PC-9 (cell line): ENCODE data around the gene ZNF99. TPM values are rescaled to one million over a fixed set of nuclear protein-coding genes. Genes with fewer than 3 reads are reported as not detected.
"Not testable (repeated sequence)": the region's sequence is repeated elsewhere in the genome, so short reads cannot be mapped to it uniquely, and the experiment has no call there.

Experiments
- BruUV-seq: library from RNA; stranded (reverse); fragments of 400-500 nt; replicated peaks from 2 replicates; lab custom pipeline; 2021; lab: Mats Ljungman, UMichigan
- CTCF ChIA-PET: fragments of 300-600 bp; sonication (Branson Sonifier 250); formaldehyde crosslinking; loops from one replicate; lab custom pipeline; 2022; ENCODE audit warnings: antibody characterized with exemption; lab: Charles Lee
- POLR2A ChIA-PET: fragments of 300-600 bp; sonication (Branson Sonifier 250); formaldehyde crosslinking; loops from one replicate; lab custom pipeline; 2022; ENCODE audit warnings: antibody characterized with exemption; ENCODE audit not compliant: unreplicated experiment; lab: Charles Lee
- DNase-seq, 2 experiments: peaks; one replicate each; pipeline versions ENCODE4 v3.0.0 to v3.0.0-alpha.2; 2015 to 2022; ENCODE audit warnings: mixed read lengths in 1 of 2
- H2AFZ ChIP-seq: fragments of 200-600 bp; sonication (generic); 2 replicates; pipeline ENCODE4 v1.8.1; 2017; ENCODE audit warnings: antibody characterized with exemption
- H3F3A ChIP-seq: fragments of 200-600 bp; sonication (generic); 2 replicates; pipeline ENCODE4 v1.8.1; 2017; ENCODE audit warnings: antibody characterized with exemption, mild to moderate bottlenecking, low read depth; ENCODE audit not compliant: insufficient read depth
- H3K27ac ChIP-seq: fragments of 200-600 bp; sonication (generic); 2 replicates; pipeline ENCODE4 v1.6.1; 2016; ENCODE audit warnings: mixed run types
- H3K27me3 ChIP-seq: fragments of 200-600 bp; sonication (generic); 2 replicates; pipeline ENCODE4 v1.6.1; 2016; ENCODE audit warnings: low read depth, mixed run types; ENCODE audit not compliant: insufficient read depth
- H3K36me3 ChIP-seq: fragments of 200-600 bp; sonication (generic); 2 replicates; pipeline ENCODE4 v1.6.1; 2016; ENCODE audit warnings: low read depth, mixed run types
- H3K4me1 ChIP-seq: fragments of 200-600 bp; sonication (generic); replicated peaks from 2 replicates; pipeline ENCODE4 v1.6.1; 2016; ENCODE audit warnings: mixed run types; ENCODE audit not compliant: insufficient read depth
- H3K4me2 ChIP-seq: fragments of 200-600 bp; sonication (generic); 2 replicates; pipeline ENCODE4 v1.6.1; 2017; ENCODE audit warnings: mixed run types
- H3K4me3 ChIP-seq: fragments of 200-600 bp; sonication (generic); 2 replicates; pipeline ENCODE4 v1.6.1; 2016; ENCODE audit warnings: mixed run types
- H3K79me2 ChIP-seq: fragments of 200-600 bp; sonication (generic); 2 replicates; pipeline ENCODE4 v1.6.1; 2017; ENCODE audit warnings: low read depth, mixed run types
- H3K9me2 ChIP-seq: fragments of 200-600 bp; sonication (generic); 2 replicates; pipeline ENCODE4 v1.8.1; 2017; ENCODE audit warnings: mild to moderate bottlenecking; ENCODE audit not compliant: insufficient read depth
- H3K9me3 ChIP-seq: fragments of 200-600 bp; sonication (generic); 2 replicates; pipeline ENCODE4 v1.8.1; 2016; ENCODE audit warnings: low read depth; ENCODE audit not compliant: insufficient read depth
- H4K20me1 ChIP-seq: fragments of 200-600 bp; sonication (generic); 2 replicates; pipeline ENCODE4 v1.8.1; 2017; ENCODE audit not compliant: insufficient read depth
- EZH2 ChIP-seq: fragments of 200-600 bp; sonication (generic); IDR thresholded peaks from 2 replicates; pipeline ENCODE4 v1.8.0; 2017; ENCODE audit warnings: antibody characterized with exemption, low read depth
- intact Hi-C: fragments of 100-400 bp; cut with micrococcal nuclease; formaldehyde crosslinking; loops from one replicate; pipeline ENCODE4 v1.10.0; 2022; ENCODE audit not compliant: unreplicated experiment
- total RNA-seq: library from RNA; stranded (reverse); gene quantifications from 2 replicates; pipeline ENCODE4 v1.2.3, GENCODE V29; 2021
- TF ChIP-seq, protein P1 (sequence below): fragments of 200-600 bp; sonication (generic); conservative IDR thresholded peaks from 2 replicates; pipeline ENCODE4 v1.6.1; 2017; ENCODE audit warnings: mixed run types, antibody characterized with exemption, mild to moderate bottlenecking, moderate library complexity

ZNF99 gene
- total RNA-seq, 1 experiment from 2014 or later = not detected

DNA sequence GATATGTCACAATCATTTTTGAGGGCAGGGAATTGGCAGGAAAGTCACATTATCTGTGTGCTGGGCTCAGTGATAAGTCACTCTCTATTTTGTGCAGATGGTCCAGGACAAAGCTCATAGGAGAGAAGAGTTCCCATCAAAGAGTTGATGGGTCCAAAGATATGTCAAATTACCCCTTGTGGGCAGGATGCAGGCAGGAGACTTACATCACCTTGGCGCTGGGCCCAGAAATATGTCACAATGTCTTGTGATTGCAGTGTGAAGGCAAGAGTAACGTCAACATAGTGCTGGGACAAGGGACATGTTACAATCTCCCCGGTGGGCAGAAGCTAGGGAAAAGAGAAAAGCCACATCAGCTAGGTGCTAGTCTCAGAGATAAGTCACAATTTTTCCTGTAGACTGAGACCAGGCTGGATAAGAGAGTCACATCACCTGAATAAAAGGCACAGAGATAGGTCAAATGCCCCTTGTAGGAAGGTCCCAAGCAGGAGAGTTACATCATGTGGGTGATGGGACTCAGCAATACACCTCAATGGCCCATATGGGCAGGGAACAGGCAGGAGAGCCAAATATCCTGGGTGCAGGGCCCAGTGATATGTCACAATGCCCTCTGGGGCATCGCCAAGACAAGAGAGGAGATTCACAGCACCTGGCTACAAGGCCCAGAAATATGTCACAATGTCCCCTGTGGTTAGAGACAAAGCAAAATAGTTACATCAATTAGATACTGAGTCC, 47.9 kb downstream of the ZNF99 start:
- intact Hi-C loops = no loop called here
- TF ChIP-seq EZH2 = no peak
- TF ChIP-seq, protein P1, sequence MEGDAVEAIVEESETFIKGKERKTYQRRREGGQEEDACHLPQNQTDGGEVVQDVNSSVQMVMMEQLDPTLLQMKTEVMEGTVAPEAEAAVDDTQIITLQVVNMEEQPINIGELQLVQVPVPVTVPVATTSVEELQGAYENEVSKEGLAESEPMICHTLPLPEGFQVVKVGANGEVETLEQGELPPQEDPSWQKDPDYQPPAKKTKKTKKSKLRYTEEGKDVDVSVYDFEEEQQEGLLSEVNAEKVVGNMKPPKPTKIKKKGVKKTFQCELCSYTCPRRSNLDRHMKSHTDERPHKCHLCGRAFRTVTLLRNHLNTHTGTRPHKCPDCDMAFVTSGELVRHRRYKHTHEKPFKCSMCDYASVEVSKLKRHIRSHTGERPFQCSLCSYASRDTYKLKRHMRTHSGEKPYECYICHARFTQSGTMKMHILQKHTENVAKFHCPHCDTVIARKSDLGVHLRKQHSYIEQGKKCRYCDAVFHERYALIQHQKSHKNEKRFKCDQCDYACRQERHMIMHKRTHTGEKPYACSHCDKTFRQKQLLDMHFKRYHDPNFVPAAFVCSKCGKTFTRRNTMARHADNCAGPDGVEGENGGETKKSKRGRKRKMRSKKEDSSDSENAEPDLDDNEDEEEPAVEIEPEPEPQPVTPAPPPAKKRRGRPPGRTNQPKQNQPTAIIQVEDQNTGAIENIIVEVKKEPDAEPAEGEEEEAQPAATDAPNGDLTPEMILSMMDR = no peak
- no TSS peak for BruUV-seq
- H3K9me3 ChIP-seq = no peaks in the 10 kb centered on the region; the same call in 1 of the 2 replicates
- no peaks in the 10 kb centered on the region for H3K4me1 ChIP-seq
- no peaks in the 10 kb centered on the region for H4K20me1 ChIP-seq
- H3K27me3 ChIP-seq = no peaks in the 10 kb centered on the region
- H3K36me3 ChIP-seq = no peaks in the 10 kb centered on the region
- no peaks in the 10 kb centered on the region for H3F3A ChIP-seq
- no peaks in the 10 kb centered on the region for H3K79me2 ChIP-seq
- no peaks in the 10 kb centered on the region for H3K9me2 ChIP-seq
- H3K27ac ChIP-seq = no peak overlapping the region
- no peak overlapping the region for H3K4me2 ChIP-seq
- CTCF ChIA-PET = no interaction called here
- no peak overlapping the region for H2AFZ ChIP-seq
- no peak for DNase-seq
- POLR2A ChIA-PET = no interaction called here
- no peak overlapping the region for H3K4me3 ChIP-seq

DNA sequence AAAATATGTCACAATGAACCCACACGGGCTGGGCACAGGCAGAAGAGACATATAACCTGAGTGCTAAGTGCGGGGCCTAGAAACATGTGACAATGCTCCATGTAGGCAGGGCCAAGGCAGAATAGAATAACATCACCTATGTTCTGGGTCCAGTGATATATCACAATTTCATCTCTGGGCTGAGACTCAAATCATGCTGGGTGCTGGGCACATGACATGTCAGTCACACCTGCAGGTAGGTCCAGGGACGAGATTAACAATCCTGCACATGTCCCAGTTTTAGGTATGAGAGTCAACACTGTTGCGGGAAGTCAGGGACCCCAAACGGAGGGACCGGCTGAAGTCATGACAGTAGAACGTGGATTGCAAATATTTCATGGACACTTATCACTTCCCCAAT, 50.3 kb downstream of the ZNF99 start:
- intact Hi-C loops = no loop called here
- CTCF ChIA-PET = no interaction called here
- TF ChIP-seq, protein P1 = no peak
- no peak for TF ChIP-seq EZH2
- POLR2A ChIA-PET = no interaction called here
- Histone ChIP-seq H2AFZ (no peak overlapping the region), H3K4me2 (no peak overlapping the region), H3K9me3 (no peaks in the 10 kb centered on the region; the same call in 1 of the 2 replicates), H3K27me3 (no peaks in the 10 kb centered on the region), H3K79me2 (no peaks in the 10 kb centered on the region), H3K4me1 (no peaks in the 10 kb centered on the region), H3K9me2 (no peaks in the 10 kb centered on the region), H3K36me3 (no peaks in the 10 kb centered on the region), H3F3A (no peaks in the 10 kb centered on the region), H3K4me3 (no peak overlapping the region), H4K20me1 (no peaks in the 10 kb centered on the region), H3K27ac (no peak overlapping the region)
- BruUV-seq = no TSS peak
- DNase-seq = no peak

DNA sequence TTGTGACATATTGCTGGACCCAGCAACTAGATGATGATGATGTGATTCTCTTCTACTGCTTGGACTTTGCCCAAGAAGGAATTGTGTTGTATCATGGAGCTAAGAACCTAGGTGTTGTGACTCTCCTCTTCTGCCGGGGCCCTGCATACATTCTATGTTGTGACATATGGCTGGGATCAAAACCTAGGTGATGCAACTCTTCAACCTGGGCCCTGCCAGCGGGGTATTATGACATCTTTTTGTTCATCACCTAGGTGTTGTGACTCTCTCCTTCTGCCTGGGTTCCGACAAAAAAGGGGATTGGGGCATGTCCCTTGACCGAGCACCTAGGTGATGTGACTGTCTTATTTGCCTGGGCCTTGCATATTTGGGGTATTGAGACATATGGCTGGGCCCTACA, 55.7 kb downstream of the ZNF99 start:
- H3K4me1 ChIP-seq, H4K20me1 ChIP-seq, H3K4me2 ChIP-seq, intact Hi-C loops, H3K9me2 ChIP-seq, H3F3A ChIP-seq, H3K27me3 ChIP-seq, DNase-seq, H3K79me2 ChIP-seq, POLR2A ChIA-PET, H3K27ac ChIP-seq, BruUV-seq, H3K4me3 ChIP-seq, CTCF ChIA-PET, H3K36me3 ChIP-seq, H3K9me3 ChIP-seq, H2AFZ ChIP-seq: not testable (repeated sequence)

DNA sequence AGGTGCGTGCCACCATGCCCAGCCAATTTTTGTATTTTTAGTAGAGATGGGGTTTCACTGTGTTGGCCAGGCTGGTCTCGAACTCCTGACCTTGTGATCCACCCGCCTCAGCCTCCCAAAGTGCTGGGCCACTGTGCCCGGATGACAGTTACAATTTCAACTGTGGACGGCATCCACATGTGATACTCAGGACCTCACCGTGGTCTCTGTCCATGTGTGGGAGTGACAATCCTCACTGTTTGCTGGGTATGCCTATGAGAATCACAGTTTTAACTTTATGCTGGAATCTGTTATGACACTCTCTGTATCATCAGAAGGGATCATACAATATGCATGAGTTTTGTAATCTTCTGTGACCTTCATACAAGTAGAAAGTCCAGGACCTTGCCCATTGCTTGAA, 62.4 kb downstream of the ZNF99 start:
- CTCF ChIA-PET, H3K27me3 ChIP-seq, H3K36me3 ChIP-seq, H3F3A ChIP-seq, DNase-seq, H3K4me1 ChIP-seq, BruUV-seq, H3K9me3 ChIP-seq, H4K20me1 ChIP-seq, H3K9me2 ChIP-seq, H3K4me2 ChIP-seq, intact Hi-C loops, H3K27ac ChIP-seq, POLR2A ChIA-PET, H3K4me3 ChIP-seq, H2AFZ ChIP-seq, H3K79me2 ChIP-seq: not testable (repeated sequence)
